WTC11 (cell line): ENCODE data around the gene SLC7A8. TPM values are rescaled to one million over a fixed set of nuclear protein-coding genes. Genes with fewer than 3 reads are reported as not detected.

Source experiments
- ATAC-seq: fragments of 200-7000 bp; cut with Tn5 transposase; 2 replicates; pipeline ENCODE4 v1.10.0; 2021; ENCODE audit warnings: mild to moderate bottlenecking, moderate library complexity
- CTCF ChIA-PET: fragments of 300-600 bp; sonication (Branson Sonifier 250); formaldehyde crosslinking; loops from one replicate; lab custom pipeline; 2021; ENCODE audit warnings: antibody characterized with exemption; lab: Charles Lee
- POLR2A ChIA-PET: fragments of 350-600 bp; sonication (Branson Sonifier 250); formaldehyde crosslinking; loops from one replicate; lab custom pipeline; 2021; ENCODE audit warnings: antibody characterized with exemption; lab: Charles Lee
- DNase-seq: peaks from one replicate; pipeline ENCODE4 v3.0.0; 2021; ENCODE audit warnings: low spot score
- H3K27ac Mint-ChIP-seq: 2 replicates; pipeline ENCODE4 v1.8.0; 2021; ENCODE audit warnings: mixed read lengths
- H3K27me3 Mint-ChIP-seq: 2 replicates; pipeline ENCODE4 v1.8.0; 2021; ENCODE audit warnings: low read depth, mild to moderate bottlenecking, moderate library complexity, mixed read lengths
- H3K36me3 Mint-ChIP-seq: 2 replicates; pipeline ENCODE4 v1.8.0; 2021; ENCODE audit warnings: mixed read lengths
- H3K4me1 Mint-ChIP-seq: 2 replicates; pipeline ENCODE4 v1.8.0; 2022; ENCODE audit warnings: mixed read lengths
- H3K4me3 Mint-ChIP-seq: 2 replicates; pipeline ENCODE4 v1.8.0; 2021; ENCODE audit warnings: mild to moderate bottlenecking, moderate library complexity, mixed read lengths
- H3K9me3 Mint-ChIP-seq: 2 replicates; pipeline ENCODE4 v1.8.0; 2021; ENCODE audit warnings: mixed read lengths
- ATF1 ChIP-seq: sonication (generic); formaldehyde crosslinking; IDR thresholded peaks from 2 replicates; pipeline ENCODE4 v1.8.1; 2023; ENCODE audit warnings: mild to moderate bottlenecking, moderate library complexity, missing genetic modification reagents
- CREB1 ChIP-seq: sonication (generic); formaldehyde crosslinking; IDR thresholded peaks from 2 replicates; pipeline ENCODE4 v1.8.0; 2023; ENCODE audit warnings: mild to moderate bottlenecking, missing genetic modification reagents
- E2F1 ChIP-seq: sonication (generic); formaldehyde crosslinking; IDR thresholded peaks from 2 replicates; pipeline ENCODE4 v1.8.0; 2022; ENCODE audit warnings: mild to moderate bottlenecking, missing genetic modification reagents
- ESRRA ChIP-seq: sonication (generic); formaldehyde crosslinking; IDR thresholded peaks from 2 replicates; pipeline ENCODE4 v1.8.1; 2022; ENCODE audit warnings: mild to moderate bottlenecking, missing genetic modification reagents, borderline replicate concordance
- FOXP1 ChIP-seq: sonication (generic); formaldehyde crosslinking; IDR thresholded peaks from 2 replicates; pipeline ENCODE4 v1.8.0; 2022; ENCODE audit warnings: missing genetic modification reagents, mild to moderate bottlenecking, moderate library complexity, borderline replicate concordance
- JUN ChIP-seq: sonication (generic); formaldehyde crosslinking; IDR thresholded peaks from 2 replicates; pipeline ENCODE4 v1.8.0; 2023; ENCODE audit warnings: mild to moderate bottlenecking, missing genetic modification reagents
- MYBL2 ChIP-seq: sonication (generic); formaldehyde crosslinking; IDR thresholded peaks from 2 replicates; pipeline ENCODE4 v1.8.1; 2023; ENCODE audit warnings: mild to moderate bottlenecking, moderate library complexity, missing genetic modification reagents
- PRDM15 ChIP-seq: sonication (generic); formaldehyde crosslinking; IDR thresholded peaks from 2 replicates; pipeline ENCODE4 v1.8.0; 2022; ENCODE audit warnings: missing genetic modification reagents
- PREB ChIP-seq: sonication (generic); formaldehyde crosslinking; IDR thresholded peaks from 2 replicates; pipeline ENCODE4 v1.8.1; 2022; ENCODE audit warnings: mild to moderate bottlenecking, missing genetic modification reagents, moderate library complexity, borderline replicate concordance
- SMAD4 ChIP-seq: sonication (generic); formaldehyde crosslinking; IDR thresholded peaks from 2 replicates; pipeline ENCODE4 v1.8.0; 2022; ENCODE audit warnings: mild to moderate bottlenecking, missing genetic modification reagents
- SOX15 ChIP-seq: fragments of 250-450 bp; sonication (Bioruptor Pico); IDR thresholded peaks from 2 replicates; pipeline ENCODE4 v1.9.0; 2021; ENCODE audit warnings: mild to moderate bottlenecking
- TEAD1 ChIP-seq: sonication (generic); formaldehyde crosslinking; IDR thresholded peaks from 2 replicates; pipeline ENCODE4 v1.8.0; 2022; ENCODE audit warnings: mild to moderate bottlenecking, missing genetic modification reagents
- ZNF281 ChIP-seq: sonication (generic); formaldehyde crosslinking; IDR thresholded peaks from 2 replicates; pipeline ENCODE4 v1.8.0; 2023; ENCODE audit warnings: mild to moderate bottlenecking, missing genetic modification reagents
- ZNF396 ChIP-seq: fragments of 250-450 bp; sonication (Bioruptor Pico); IDR thresholded peaks from 2 replicates; pipeline ENCODE4 v1.8.0; 2021; ENCODE audit warnings: mild to moderate bottlenecking, moderate library complexity, borderline replicate concordance
- ZNF423 ChIP-seq: fragments of 250-450 bp; sonication (Bioruptor Pico); IDR thresholded peaks from 2 replicates; pipeline ENCODE4 v2.1.2; 2022; ENCODE audit warnings: mild to moderate bottlenecking, moderate library complexity
- total RNA-seq: library from RNA; stranded (reverse); gene quantifications from 3 replicates; pipeline ENCODE4 v1.2.3, GENCODE V29; 2021

SLC7A8 gene
- total RNA-seq, 1 experiment from 2014 or later: 207 TPM

GRCh38 chr14:23146351-23146910 is 37.0 kb downstream of the SLC7A8 start (continued):
- TF ChIP-seq E2F1 (CRISPR knock-in tag): no peak

- DNase-seq (no peak), ATAC-seq (no peak)
- Mint-ChIP-seq H3K36me3 (peaks cover 73% of the 10 kb centered on the region), H3K4me3 (no peak overlapping the region), H3K9me3 (peaks cover 11% of the 10 kb centered on the region), H3K4me1 (peaks cover 10% of the 10 kb centered on the region), H3K27ac (peak overlapping the region; percentile 75), H3K27me3 (no peaks in the 10 kb centered on the region)
- ChIA-PET CTCF (interaction anchor here (1.0 to 2.5 kb wide), 4 partner anchors 14 to 216 kb away, joined by 3 to 11 read pairs (median 4); no protein-coding TSS in a partner anchor), POLR2A (interaction anchor here (0.6 kb wide), 1 partner anchor 47 kb away, joined by 3 read pairs; no protein-coding TSS in a partner anchor)
- TF ChIP-seq JUN (CRISPR knock-in tag): no peak
- no peak for TF ChIP-seq PREB (CRISPR knock-in tag)
Observed at GRCh38 chr14:23145794-23146350, 37.6 kb downstream of the SLC7A8 start.

- Mint-ChIP-seq H3K9me3 (peaks cover 6% of the 10 kb centered on the region), H3K36me3 (peaks cover 72% of the 10 kb centered on the region), H3K27ac (no peak overlapping the region), H3K4me1 (peaks cover 10% of the 10 kb centered on the region), H3K4me3 (no peak overlapping the region), H3K27me3 (no peaks in the 10 kb centered on the region)
- DNase-seq (no peak), ATAC-seq (no peak)
- POLR2A ChIA-PET: no interaction called here
- CTCF ChIA-PET: interaction anchor here (0.7 to 1.4 kb wide), 2 partner anchors 23 to 75 kb away, joined by 4 to 7 read pairs; no protein-coding TSS in a partner anchor
- TF ChIP-seq ZNF423 (CRISPR knock-in tag): no peak
- no peak for TF ChIP-seq CREB1 (CRISPR knock-in tag)
- TF ChIP-seq FOXP1: no peak
- TF ChIP-seq PRDM15: no peak
- no peak for TF ChIP-seq ESRRA (CRISPR knock-in tag)
- TF ChIP-seq SMAD4 (CRISPR knock-in tag): no peak
- no peak for TF ChIP-seq ZNF396 (CRISPR knock-in tag)
- no peak for TF ChIP-seq TEAD1 (CRISPR knock-in tag)
- TF ChIP-seq ATF1: no peak
- TF ChIP-seq ZNF281 (CRISPR knock-in tag): no peak
- no peak for TF ChIP-seq SOX15 (CRISPR knock-in tag)
- no peak for TF ChIP-seq MYBL2 (CRISPR knock-in tag)
Observed at GRCh38 chr14:23143911-23144310, 39.5 kb downstream of the SLC7A8 start.
